NCI-H82 treated with DMSO at 0.1 percent for 48 hours (cell line): ENCODE data around the gene FCRLA.

Source experiments
- DNase-seq: peaks from one replicate; lab custom pipeline; 2025; ENCODE audit not compliant: unreplicated experiment; lab: John Stamatoyannopoulos, UW

The FCRLA gene

GRCh38 chr1:161731241-161731640 is 24.2 kb downstream of the FCRLA start:
- DNase-seq = no peak

GRCh38 chr1:161731981-161732718 is 25.1 kb downstream of the FCRLA start:
- no peak for DNase-seq

DNA sequence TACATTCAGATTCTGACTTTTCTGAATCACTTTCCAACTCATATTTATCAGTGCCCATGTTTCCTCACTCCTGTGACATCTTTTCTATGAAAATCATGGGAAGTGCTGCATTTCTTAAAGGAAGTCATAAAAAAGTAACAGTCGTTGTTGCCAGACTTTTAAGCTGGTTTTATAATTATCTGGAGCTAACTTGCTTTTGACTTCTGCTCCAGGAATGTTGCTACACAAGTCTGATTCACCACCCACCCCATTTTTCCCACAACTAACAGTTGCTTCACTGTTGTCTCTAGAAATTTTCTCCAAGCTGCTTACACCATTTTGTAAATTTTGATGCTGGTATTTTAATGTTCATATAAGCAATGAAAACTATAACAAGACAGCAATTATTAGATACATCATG is 26.5 kb downstream of the FCRLA start:
- no peak for DNase-seq

DNA sequence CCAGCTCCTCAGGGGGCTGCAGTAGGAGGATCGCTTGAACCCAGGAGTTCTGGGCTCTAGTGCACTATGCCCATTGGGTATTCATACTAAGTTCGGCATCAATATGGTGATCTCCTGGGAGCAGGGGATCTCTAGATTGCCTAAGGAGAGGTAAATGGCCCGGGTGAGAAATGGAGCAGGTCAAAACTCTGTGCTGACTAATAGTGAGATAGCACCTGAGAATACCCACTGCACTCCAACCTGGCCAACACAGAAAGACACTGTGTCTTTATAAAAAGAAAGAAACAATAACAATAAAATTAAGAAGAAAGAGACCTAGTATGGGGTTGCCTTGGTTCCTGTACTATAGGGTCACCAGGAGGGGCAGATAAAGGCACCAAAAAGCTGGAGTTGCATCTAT is 28.8 kb downstream of the FCRLA start:
- no peak for DNase-seq

- DNase-seq = no peak
These were observed 29.4 kb downstream of the FCRLA start for GRCh38 chr1:161736335-161736969.

- no peak for DNase-seq
These were observed 30.6 kb downstream of the FCRLA start for GRCh38 chr1:161737625-161738024.

DNA sequence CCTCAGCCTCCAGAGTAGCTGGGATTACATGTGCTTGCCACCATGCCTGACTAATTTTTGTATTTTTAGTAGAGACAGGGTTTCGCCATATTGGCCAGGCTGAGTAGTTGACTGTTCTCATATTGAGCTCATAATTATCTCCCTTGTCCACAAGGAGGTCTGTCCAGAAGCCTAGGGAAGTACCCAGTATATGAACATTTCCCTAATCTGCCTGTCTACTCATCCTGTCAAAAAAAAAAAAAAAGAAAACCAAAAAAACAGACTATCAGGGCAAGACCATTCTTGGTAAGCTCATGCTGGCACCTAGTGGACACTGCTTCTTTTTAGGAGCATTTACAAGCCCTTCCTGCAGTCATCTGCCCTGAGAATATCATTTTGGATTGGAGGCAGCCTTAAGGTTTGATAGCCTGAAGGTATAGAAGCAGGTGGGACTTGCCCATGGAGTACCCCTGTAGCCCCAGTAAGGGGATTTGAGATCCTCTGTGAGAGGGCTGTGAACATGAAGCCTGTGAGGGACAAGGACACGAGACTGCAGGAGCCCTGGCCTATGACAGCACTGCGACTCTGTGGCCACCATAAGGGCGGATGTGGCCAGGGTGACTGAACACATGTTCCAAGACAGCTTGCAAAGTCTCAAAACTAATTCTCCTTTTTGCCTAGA is 31.7 kb downstream of the FCRLA start:
- peak; percentile 23 for DNase-seq

DNA sequence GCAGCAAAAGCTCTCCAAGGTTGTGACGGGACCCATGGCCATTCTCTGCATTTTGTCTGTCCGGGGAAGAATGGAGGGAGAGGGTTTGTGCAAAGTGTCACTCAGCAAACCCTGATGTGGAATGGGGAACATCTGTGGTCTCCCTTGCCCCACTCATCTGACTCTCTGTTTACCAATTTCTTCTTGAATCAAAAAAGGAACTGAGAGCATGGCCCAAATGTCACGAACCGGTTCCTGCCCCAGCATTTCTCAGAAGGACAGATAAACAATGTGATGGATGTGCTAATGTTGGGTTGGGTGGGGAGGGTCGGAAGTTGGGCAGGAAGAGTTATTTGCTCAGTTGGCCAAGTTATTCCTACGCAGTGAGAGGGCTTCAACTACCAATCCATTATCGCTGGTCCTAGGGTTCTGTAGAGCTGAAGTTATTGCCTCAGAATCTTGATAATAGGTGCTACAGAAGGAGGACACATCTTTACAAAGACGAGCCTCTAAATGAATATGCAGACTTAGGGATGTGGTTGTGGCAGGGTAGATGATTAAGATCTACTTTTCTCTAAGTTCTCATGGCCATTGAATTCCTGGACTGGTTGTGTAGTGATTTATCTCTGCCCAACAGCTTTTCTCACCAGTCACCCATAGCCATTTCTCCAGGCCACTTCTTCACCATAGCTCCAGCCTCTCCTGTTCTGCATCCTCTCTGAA is 33.0 kb downstream of the FCRLA start:
- DNase-seq = no peak

DNA sequence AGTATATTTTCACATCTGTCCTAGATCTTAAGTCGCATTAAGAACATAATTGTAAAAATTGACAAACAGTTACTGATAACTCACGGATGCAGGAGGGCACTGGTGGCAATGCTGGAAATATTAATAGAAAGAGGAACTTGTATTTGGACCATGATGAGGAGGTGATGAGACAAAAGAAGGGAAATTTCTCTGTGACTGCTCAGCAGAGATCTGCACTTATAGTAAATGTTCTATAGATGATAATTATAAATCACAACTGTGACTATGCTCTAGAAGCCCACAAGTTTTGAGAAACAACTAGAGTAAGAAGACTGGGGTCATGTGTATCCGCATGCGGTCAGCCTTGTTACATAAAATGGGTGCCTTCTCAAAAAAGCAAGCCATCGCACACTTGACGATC is 33.9 kb downstream of the FCRLA start:
- DNase-seq = no peak

DNA sequence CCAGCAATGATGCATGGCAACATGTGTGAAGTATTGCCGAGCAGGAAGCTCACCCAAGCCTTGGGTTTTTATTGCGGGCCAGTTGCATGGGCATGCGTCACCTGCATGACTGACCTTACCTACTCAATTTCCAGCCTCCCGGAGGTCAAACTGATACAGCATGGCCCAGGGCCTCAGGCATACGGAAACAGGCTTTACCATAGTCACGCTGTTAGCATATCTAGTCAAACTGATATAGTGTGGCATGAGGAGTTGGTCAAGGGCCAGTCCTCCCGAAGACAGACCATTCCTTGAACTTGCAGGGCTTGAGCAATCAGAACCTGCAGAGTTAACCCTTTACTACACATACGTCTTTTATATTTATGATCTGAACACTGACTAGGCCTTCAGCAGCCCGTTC is 36.2 kb downstream of the FCRLA start:
- DNase-seq = no peak

DNA sequence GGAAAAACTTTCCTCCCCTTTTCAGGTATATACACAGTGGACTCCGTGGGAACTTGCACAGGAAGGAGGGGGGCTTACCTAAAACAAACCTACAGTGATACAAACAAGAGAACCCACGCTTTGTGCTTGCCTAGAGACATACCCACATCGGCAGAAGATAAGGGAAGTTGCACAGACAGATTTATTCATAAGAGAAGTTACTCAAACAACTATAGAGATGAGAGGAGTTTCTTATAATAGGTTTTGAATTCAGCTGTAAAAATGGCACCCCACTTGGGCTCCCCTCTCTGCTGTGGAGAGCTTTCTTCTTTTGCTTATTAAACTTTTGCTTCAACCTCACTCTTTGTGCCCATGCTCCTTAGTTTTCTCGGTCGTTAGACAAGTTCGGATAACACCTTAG is 40.8 kb downstream of the FCRLA start:
- no peak for DNase-seq

- peak; percentile 93 for DNase-seq
These were observed 42.7 kb downstream of the FCRLA start, which contains the start of gene DUSP12 for GRCh38 chr1:161749509-161750407. DUSP12 (plus strand) TSS chr1:161749786; CDS start chr1:161749802, 16 bp downstream.

GRCh38 chr1:161763522-161764098 is 56.6 kb downstream of the FCRLA start:
- no peak for DNase-seq
